Stimulated activated CD8-positive, alpha-beta memory T cell treated with anti-CD3 and anti-CD28 coated beads, Interleukin-4, amount 100 ng/mL, for 4 hours (primary cell): ENCODE results near the gene TRPC4.

Experiments used
- DNase-seq, 2 donors: peaks; one replicate each; pipeline ENCODE4 v3.0.0-alpha.2; 2020; ENCODE audit warnings: low read depth in 2 of 2, low spot score in 1 of 2

TRPC4 gene

GRCh38 chr13:37729876-37730275, 139.7 kb downstream of the TRPC4 start:
- DNase-seq = no peak

GRCh38 chr13:37716420-37717195, 153.0 kb downstream of the TRPC4 start:
- DNase-seq = no peak

DNA sequence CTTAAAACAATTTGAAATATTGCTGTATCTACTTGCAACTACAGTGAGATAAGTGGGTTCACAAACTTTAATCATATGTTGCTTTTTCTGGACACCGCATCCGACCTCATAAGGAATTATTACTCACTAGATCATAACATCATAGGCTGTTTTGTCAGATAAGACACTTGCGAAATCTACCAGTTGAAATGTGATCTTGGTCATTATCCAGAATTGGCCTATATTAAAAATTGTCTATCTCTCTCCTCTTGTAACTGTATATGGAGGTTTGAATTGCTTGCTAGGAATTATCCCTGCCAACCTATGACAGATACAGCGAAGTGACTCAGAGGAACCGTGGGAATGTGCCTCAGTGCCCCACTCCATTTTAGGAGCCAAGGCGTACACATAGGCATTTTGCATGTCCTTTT, 154.0 kb downstream of the TRPC4 start:
- no peak for DNase-seq

GRCh38 chr13:37709318-37709717, 160.3 kb downstream of the TRPC4 start:
- no peak for DNase-seq

- DNase-seq = no peak
Observed at GRCh38 chr13:37707739-37708500, 161.7 kb downstream of the TRPC4 start.

GRCh38 chr13:37706041-37706440, 163.5 kb downstream of the TRPC4 start:
- DNase-seq = no peak

GRCh38 chr13:37701972-37702371, 167.6 kb downstream of the TRPC4 start:
- no peak for DNase-seq

DNA sequence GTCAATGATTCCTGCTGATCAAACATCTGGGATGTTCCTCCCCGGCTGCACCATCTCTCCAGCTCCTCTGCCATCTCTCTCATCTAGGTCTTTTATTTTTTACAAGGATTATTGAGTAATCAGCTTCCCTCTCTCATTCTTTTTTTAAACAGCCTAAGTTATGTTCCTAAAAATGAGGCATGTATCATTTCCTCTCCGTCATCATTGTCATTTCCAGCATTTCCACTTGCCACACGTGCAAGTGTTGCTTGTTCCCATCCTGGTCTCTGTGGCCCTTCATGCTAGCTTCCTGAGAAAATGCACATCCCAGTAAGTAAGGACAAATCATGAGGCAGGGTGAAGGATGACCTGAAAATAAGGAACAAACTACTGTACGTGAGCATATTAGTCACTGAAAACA, 168.3 kb downstream of the TRPC4 start:
- no peak for DNase-seq

- no peak for DNase-seq
Observed at GRCh38 chr13:37700887-37701286, 168.7 kb downstream of the TRPC4 start.

GRCh38 chr13:37695200-37695599, 174.4 kb downstream of the TRPC4 start:
- no peak for DNase-seq

GRCh38 chr13:37690361-37690760, 179.2 kb downstream of the TRPC4 start:
- no peak for DNase-seq

- DNase-seq = no peak
Observed at GRCh38 chr13:37686501-37686900, 183.1 kb downstream of the TRPC4 start.

- no peak for DNase-seq
Observed at GRCh38 chr13:37685206-37685605, 184.4 kb downstream of the TRPC4 start.

- DNase-seq = no peak
Observed at GRCh38 chr13:37682496-37682895, 187.1 kb downstream of the TRPC4 start.

GRCh38 chr13:37681281-37682032, 188.1 kb downstream of the TRPC4 start:
- DNase-seq = no peak

DNA sequence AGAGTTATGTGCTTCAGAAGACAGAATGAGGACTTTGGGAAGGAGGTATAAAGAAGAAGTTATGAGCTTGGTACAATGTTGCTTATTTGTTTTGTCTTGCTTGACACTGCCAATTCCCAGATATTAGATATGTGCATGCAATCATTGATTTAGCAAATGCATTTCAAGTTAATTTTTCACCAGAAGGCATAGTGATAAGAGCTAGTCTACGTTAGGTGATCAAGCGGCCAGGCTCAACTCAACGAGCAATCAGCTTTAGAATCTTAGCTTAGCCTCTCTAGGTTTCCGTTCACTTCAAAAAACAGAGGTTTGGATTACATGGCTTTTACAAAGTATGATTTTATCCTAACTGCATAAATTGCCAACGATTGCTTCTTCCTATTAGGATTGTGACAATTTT, 189.4 kb downstream of the TRPC4 start:
- no peak for DNase-seq

- DNase-seq = no peak
Observed at GRCh38 chr13:37679043-37679442, 190.5 kb downstream of the TRPC4 start.

DNA sequence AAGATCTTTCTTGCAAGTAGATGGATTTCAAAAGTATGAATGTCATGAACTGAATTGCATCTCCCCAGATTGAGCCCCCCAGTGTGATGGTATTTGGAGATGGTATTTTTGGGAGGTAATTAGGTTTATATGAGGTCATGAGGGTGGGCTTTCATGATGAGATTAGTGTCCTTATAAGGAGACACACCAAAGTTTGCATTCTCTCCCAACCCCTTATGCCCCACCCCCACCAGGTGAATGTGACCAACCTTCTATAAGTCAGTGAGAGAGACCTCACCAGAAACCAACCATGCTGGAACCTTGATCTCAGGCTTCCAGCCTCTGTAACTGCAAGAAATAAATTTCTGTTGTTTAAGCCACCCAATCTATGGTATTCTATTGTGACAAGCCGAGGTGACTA, 199.7 kb downstream of the TRPC4 start:
- DNase-seq = no peak

DNA sequence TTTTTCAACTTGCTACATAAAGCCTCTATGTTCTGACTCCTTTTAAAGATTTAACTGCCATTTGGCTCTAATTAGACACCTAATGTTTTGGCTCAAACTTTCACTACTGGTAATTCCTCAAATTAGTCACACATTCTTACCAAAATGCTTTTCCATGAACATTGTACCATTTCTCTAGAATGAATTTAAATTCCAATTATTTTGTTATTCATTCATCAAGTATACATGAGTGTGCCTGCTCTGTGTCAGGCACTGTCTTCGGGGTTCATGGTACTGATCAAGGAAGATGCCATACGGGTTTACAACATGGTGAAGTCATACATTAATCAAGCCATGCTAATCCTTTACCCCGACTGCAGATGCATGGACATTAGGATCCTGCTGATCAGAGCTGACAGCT, 201.9 kb downstream of the TRPC4 start:
- DNase-seq = no peak

DNA sequence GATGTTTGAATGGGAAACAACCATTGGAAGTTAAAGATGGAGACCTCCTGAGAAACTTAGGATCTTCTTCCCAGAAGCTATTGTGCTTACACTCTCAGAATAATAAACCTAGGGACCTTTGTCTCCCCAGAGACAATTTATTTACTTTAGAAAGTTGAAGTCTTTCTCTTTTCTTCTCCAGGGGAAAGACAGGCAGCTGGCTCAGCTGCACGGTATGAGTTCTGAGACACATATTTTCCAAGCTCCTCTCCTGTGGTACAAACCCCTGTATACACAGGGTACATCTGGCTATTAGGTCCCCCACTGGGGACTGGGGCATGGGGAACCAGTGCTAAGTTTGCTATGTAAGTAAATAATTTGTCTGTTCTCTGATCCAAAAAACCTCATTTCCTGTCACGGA, 203.5 kb downstream of the TRPC4 start:
- DNase-seq = no peak

DNA sequence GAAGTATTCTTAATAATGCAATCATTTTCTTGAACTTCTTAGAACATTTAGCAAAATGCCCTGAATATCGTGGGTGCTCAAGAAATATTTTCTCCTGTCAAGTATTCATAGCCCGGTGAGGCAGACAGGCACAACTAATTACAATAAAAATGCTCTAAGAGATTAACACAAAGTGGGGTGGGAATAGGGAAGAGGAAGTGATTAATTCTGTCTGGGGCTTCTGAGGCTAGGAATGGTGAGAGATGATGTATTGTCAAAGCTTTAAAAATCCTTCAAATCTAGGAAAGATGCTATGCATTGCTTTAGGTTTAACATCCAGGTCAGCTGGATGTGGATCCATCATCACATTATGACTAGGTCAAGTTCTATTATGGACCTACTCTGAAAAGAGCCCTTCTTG, 204.2 kb downstream of the TRPC4 start:
- DNase-seq = no peak

DNA sequence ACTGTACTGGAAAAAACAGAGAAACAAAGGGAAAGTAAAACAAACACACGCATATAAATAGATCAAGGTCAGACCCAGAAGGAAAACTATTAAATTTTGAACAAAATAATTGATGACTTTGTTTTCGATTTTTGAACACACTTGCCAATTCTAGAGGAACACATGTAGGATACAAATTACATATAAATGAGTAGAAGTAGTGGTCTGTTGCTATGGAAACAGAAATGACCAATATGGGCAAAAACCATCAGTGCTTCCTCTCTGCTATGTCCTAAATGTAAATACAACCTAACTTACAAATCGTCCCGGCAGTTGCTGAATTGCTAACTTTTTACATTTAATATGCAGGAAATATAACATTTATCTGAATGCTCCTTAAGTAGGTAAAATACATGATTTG, 205.8 kb downstream of the TRPC4 start:
- no peak for DNase-seq
